NCI-H446 treated with DMSO at 0.1 percent for 48 hours (cell line): ENCODE results near the gene MDC1.
"Not testable (repeated sequence)": the region's sequence is repeated elsewhere in the genome, so short reads cannot be mapped to it uniquely, and the experiment has no call there.

Experiments used
- DNase-seq: peaks from one replicate; lab custom pipeline; 2025; lab: John Stamatoyannopoulos, UW

MDC1 gene

GRCh38 chr6:30717129-30717844, at the start of gene MDC1:
Gene MDC1 (minus strand): TSS chr6:30717281. CDS start chr6:30715175, 2,106 bp downstream.
- DNase-seq, result peak; percentile 100

GRCh38 chr6:30766461-30767157, 49.5 kb upstream of the MDC1 start:
- DNase-seq, result no peak

GRCh38 chr6:30765495-30765894, 48.4 kb upstream of the MDC1 start:
- not testable (repeated sequence) for DNase-seq

GRCh38 chr6:30764490-30765043, 47.5 kb upstream of the MDC1 start:
- DNase-seq, result not testable (repeated sequence)

- DNase-seq, result no peak
These were observed 46.8 kb upstream of the MDC1 start for GRCh38 chr6:30763618-30764489.

DNA sequence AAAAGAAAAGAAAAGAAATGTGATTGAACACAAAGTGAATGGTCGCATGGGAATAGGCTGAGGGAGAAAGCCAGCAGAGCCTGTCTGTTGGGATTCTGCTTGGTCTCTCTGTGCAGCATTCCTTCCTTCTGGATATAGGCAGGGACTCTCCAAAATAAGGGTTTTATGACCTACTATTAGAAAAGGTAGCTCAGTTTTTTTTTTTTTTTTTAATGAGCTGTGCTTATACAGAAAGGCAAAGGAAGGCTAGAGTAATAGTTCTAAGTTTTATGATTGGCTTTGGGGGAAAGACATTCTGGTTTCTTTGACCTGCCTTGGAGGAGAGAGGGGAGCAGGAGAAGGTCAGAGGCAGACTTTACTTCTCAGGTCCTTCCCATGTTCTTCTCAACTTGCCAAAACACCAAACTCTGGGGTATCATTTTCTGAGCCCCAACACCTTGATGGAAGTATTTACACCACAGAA, 46.1 kb upstream of the MDC1 start:
- no peak for DNase-seq

DNA sequence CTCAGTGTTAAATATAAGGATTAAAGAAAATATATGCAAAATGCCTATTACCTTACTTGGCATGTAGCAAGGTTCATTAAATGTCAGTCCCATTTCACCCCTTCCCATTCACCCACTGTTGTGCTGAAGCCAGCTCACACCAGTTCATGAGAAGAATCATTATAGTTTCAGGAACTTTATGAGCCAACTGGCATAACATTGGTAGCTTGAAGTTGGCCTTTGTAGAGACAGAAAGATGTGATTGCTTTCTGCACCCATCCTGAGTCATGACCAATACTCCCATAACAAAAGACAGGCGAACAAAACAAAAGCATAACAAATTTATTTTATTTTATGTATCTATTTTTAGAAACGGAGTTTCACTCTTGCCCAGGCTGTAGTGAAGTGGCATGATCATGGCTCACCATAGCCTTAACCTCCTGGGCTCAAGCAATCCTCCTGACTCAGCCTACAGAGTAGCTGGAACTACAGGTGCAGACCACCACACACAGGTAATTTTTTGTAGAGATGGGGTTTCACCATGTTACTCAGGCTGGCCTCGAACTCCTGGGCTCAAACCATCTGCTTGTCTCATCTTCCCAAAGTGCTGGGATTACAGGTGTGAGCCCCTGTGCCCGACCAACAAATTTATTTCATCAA, 44.8 kb upstream of the MDC1 start:
- DNase-seq, result no peak

DNA sequence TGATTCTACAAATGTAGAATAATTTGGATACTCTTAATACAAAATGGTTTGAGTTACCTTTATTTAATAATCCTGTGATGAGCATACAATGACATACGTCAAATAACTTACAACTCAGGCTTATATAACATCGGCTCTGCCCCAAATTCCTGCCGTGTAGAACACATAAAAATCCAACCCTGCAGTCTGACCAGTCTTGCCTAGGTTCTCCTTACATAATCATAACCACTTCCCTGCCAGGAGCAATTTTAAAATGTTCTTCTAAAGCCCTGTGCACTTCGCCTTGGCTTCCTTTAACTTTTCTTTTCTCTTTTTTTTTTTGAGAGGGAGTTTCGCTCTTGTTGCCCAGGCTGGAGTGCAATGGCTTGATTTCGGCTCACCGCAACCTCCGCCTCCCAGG, 43.5 kb upstream of the MDC1 start:
- DNase-seq, result no peak

- DNase-seq, result no peak
These were observed 42.6 kb upstream of the MDC1 start for GRCh38 chr6:30759575-30760239.

GRCh38 chr6:30757261-30757904, 40.3 kb upstream of the MDC1 start:
- no peak for DNase-seq

- not testable (repeated sequence) for DNase-seq
These were observed 39.4 kb upstream of the MDC1 start for GRCh38 chr6:30756405-30757003.

DNA sequence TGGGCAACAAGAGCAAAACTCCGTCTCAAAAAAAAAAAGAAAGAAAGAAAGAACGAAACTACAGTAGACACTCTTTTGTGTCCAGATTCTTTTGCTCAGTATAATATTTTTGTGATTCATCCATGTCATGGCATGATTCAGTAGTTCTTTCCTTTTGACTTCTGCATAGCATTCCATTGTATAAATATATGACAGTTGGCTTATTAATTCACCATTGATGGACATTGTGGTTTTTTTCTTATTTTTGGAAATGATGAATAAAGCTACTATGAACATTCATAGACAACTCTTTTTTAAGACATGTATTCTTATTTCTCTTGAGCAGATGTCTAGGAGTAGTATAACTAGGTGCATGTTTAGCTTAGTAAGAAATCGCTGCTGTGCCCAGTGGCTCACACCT, 37.5 kb upstream of the MDC1 start:
- no peak for DNase-seq

DNA sequence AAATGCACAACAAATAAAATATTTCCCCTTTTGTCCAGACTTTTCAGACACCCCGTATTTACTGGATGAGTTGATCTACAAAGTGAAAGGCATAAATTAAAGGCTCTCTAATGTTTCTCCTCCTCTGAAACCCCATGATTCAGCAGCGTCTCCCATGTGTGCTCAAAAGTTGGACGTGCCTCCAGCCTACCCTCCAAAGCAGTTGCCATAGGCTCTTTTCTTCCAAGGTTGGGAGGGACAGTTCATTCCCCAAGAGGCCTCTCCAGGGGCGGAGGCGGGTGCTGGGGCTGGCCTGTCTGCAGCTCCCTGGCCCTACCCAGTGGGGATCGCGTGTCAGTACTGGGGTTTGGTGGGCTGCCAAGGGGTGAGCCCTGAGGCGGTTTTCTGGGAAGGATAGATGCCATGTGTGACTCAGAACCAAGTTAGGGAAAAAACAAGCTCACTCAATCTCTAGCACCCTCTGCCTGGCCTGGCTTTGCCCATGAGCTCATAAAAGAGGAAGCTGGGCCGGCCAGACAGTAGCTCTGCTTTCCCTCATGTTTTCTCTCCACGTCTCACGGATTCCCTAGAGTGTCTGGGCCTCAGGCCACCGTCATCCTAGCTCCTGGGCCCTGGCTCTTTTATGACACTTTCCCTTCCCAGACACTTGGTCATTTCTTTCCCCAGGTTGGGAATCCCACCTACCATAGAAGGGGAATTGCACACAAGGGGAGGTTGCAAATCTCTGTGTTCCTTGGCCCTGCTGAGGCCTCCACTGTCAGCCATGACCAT, 35.3 kb upstream of the MDC1 start:
- peak; percentile 92 for DNase-seq

GRCh38 chr6:30750379-30750668, 33.2 kb upstream of the MDC1 start:
- no peak for DNase-seq

DNA sequence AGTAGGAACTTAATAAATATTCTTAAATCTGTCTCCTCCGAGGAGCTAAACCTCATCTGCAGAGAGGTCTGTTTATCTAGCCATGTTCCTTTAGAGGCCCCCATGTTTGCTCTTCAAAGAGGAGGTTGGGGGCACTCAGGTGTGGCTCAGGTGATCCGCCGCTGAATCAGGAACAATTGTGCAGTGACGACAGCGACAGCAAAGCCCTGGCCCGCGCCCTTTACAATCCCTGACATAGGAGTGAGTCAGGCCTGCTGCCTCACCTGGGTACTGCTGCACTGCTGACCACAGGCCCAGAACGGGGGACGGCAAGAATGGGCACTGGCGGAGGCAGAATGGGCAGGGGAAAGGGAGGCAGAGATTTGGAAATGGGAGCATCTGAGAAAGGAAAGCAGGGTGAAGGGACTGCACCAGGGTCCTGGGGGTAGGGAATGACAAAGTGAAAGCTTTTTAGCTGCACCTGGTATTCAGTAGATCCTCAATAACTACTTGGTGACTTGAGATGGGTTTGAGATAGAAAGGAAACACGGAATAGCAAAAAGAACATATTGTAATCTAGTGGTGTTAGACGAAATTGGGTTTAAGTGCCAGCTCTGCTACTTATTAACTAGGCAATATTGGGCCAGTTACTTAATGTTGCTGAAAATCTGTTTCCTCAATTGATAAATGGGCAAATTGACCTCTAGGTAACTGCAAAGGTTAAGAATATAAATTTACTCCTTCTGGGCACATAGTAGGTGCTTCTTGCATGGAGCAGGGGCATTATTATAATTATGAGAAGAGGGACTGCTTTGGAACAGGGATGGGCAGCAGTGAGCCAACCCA, 32.7 kb upstream of the MDC1 start:
- DNase-seq, result no peak

- no peak for DNase-seq
These were observed 31.9 kb upstream of the MDC1 start for GRCh38 chr6:30748851-30749540.

- DNase-seq, result no peak
These were observed 31.1 kb upstream of the MDC1 start for GRCh38 chr6:30747902-30748769.
